Brain microvascular endothelial cell (primary cell): ENCODE measurements around the gene RNASET2.
"Not testable (repeated sequence)": the region's sequence is repeated elsewhere in the genome, so short reads cannot be mapped to it uniquely, and the experiment has no call there.

ENCODE experiments used
- DNase-seq: peaks from one replicate; pipeline ENCODE4 v3.0.0-alpha.2; 2020
- H3K27ac ChIP-seq: fragments of 250-450 bp; sonication (Bioruptor Pico); 2 replicates; pipeline ENCODE4 v1.5.1; 2020; ENCODE audit warnings: mild to moderate bottlenecking, moderate library complexity
- H3K27me3 ChIP-seq: fragments of 250-450 bp; sonication (Bioruptor Pico); replicated peaks from 2 replicates; pipeline ENCODE4 v1.5.1; 2020; ENCODE audit warnings: mild to moderate bottlenecking
- H3K36me3 ChIP-seq: fragments of 250-450 bp; sonication (Bioruptor Pico); replicated peaks from 2 replicates; pipeline ENCODE4 v1.5.1; 2020; ENCODE audit warnings: mild to moderate bottlenecking
- H3K4me3 ChIP-seq: 2 replicates; pipeline ENCODE4 v1.5.1; 2011; ENCODE audit warnings: low read depth, mild to moderate bottlenecking, control low read depth, low read length, moderate library complexity
- in situ Hi-C: cut with HindIII; loops from 2 replicates; pipeline ENCODE4 v1.10.0; 2017; ENCODE audit warnings: low sequenced_read_pairs, low pct_ligation_motif_present
- TF ChIP-seq, protein P1 (sequence below): IDR thresholded peaks from 2 replicates; pipeline ENCODE4 v1.5.1; 2011; ENCODE audit warnings: low read depth, mild to moderate bottlenecking, moderate library complexity, low read length, control low read depth, inconsistent platforms; ENCODE audit errors: missing control alignments

RNASET2 gene

DNA sequence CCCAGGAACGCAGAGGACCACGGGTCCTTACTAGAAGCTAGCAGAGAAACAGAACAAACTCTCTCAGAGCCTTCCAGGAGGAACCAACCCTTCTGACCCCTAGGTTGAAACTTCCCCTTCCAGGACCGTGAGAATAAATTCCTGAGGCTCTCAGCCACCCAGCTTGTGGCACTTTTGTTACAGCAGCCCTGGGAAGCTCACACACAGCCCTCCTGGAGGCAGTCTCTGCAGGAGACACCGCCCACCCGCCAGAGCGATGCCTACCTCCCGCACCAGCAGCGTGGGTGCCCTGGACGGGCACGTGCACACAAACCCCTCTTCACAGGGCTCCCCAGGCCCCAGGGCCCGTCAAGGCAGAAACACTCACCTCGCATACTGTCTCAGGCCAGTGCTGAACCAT, 4.2 kb downstream of the RNASET2 start:
- in situ Hi-C loops, result no loop called here
- no peak for DNase-seq
- no peak overlapping the region for H3K27ac ChIP-seq
- H3K4me3 ChIP-seq, result no peak overlapping the region
- TF ChIP-seq, protein P1, sequence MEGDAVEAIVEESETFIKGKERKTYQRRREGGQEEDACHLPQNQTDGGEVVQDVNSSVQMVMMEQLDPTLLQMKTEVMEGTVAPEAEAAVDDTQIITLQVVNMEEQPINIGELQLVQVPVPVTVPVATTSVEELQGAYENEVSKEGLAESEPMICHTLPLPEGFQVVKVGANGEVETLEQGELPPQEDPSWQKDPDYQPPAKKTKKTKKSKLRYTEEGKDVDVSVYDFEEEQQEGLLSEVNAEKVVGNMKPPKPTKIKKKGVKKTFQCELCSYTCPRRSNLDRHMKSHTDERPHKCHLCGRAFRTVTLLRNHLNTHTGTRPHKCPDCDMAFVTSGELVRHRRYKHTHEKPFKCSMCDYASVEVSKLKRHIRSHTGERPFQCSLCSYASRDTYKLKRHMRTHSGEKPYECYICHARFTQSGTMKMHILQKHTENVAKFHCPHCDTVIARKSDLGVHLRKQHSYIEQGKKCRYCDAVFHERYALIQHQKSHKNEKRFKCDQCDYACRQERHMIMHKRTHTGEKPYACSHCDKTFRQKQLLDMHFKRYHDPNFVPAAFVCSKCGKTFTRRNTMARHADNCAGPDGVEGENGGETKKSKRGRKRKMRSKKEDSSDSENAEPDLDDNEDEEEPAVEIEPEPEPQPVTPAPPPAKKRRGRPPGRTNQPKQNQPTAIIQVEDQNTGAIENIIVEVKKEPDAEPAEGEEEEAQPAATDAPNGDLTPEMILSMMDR, result no peak
- H3K27me3 ChIP-seq, result no peaks in the 10 kb centered on the region
- peaks cover 2% of the 10 kb centered on the region for H3K36me3 ChIP-seq

DNA sequence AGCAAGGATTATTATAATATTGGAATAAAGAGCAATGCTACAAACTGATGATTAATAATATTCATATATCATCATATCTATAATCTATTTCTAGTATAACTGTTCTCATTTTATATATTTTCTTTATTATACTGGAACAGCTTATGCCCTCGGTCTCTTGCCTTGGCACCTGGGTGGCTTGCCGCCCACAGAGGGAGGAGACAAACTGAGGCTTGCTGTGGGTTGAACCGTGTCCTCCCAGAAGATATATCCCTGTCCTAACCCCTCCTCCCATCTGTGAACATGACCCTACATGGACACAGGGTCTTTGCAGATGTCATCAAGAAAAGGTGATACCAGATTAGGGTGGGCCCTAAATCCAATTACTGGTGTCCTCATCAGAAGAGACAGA, 4.7 kb downstream of the RNASET2 start:
- Histone ChIP-seq H3K4me3 (no peak overlapping the region), H3K27ac (no peak overlapping the region), H3K27me3 (no peaks in the 10 kb centered on the region), H3K36me3 (peaks cover 2% of the 10 kb centered on the region)
- in situ Hi-C loops, result no loop called here
- no peak for DNase-seq
- TF ChIP-seq, protein P1, result no peak

DNA sequence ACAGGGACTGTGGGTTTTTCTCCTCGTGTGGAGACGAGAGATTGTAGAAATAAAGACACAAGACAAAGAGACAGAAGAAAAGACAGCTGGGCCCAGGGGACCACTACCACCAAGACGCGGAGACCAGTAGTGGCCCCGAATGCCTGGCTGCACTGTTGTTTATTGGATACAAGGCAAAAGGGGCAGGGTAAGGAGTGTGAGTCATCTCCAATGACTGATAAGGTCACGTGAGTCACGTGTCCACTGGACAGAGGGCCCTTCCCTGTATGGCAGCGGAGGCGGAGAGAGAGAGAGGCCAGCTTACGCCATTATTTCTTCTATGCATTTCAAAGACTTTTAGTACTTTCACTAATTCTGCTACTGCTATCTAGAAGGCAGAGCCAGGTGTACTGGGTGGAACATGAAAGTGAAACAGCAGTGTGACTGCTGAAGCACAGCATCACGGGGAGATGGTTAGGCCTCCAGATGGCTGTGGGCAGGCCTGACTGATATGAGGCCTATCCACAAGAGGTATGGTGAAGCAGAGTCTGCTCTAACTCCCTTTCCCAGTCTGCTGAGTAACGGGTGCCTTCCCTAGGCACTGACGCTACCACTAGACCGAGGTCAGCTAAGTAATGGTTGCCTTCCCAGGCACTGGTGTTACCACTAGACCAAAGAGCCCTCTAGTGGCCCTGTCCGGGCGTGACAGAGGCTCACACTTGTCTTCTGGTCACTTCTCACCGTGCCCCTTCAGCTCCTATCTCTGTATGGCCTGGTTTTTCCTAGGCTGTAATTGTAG, 5.3 kb downstream of the RNASET2 start:
- TF ChIP-seq, protein P1, result peak; percentile 73
- H3K4me3 ChIP-seq, result not testable (repeated sequence)

DNA sequence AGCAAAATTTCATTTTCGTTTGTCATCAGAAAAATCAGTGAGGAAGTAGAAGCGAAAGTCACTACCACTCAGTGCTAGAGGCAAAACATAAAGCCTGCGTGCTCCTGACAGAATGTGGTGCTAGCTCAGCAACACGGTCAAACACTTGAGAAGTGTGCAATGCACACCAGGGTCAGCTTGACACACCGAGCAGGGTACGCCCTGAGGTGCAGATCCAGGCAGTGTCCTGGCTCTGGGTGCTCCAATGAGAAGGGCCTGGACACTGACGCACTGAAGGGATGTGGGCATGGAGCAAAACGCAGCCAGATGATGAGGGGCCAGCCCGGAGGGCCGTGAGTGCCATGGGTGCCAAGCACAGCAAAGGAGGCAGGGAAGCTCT, 5.9 kb downstream of the RNASET2 start:
- DNase-seq, result no peak
- Histone ChIP-seq H3K27me3 (no peaks in the 10 kb centered on the region), H3K27ac (no peak overlapping the region), H3K4me3 (no peak overlapping the region), H3K36me3 (peaks cover 2% of the 10 kb centered on the region)
- TF ChIP-seq, protein P1, result no peak
- in situ Hi-C loops, result no loop called here

More for the DNA sequence above, 5.3 kb downstream of the RNASET2 start:
- H3K27me3 ChIP-seq, in situ Hi-C loops, H3K36me3 ChIP-seq, H3K27ac ChIP-seq: not testable (repeated sequence)
- peak; percentile 76 for DNase-seq

DNA sequence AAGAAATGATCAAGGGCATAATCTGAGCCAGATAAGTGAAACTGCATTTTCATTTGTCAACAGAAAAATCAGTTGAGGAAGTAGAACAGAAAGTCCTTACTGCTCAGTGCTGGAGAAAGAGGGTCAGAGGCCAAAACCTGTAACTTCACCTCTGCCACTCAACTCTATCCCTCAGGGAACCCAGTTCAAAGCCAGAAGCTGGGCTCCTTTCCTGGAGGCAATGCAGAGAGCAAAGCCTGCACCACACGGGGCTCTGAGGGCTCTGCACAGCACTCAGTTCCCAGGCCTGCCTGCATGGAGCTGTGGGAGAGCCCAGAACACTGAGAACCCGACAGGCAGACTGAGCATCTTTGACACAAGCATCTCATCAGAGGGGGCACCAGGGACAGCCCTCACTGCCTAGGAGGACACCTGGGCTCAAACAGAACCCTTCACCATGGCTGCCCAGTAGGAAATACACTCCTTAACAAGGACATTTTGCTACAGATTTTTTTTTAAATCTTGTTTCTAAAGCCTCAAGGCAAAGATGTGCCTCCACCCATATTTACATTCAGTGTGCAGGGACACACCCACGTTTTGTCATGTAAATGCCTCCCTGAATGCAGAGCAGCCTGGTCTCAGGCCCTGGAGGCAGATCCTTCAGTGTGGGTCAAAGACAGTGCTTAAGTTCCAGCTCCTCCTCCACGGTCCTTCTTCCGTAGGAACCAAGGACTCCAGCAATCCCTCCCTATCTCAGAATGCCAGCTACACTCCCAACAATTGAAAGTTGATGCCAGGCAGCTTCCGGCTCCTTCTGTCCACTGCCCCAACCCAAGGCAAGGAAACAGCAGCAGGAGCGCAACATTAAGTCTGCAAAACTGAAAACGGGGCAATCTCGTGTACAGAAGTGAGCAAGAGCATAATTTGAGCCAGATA, 6.6 kb downstream of the RNASET2 start:
- no peak for DNase-seq
- in situ Hi-C loops, result no loop called here
- Histone ChIP-seq H3K4me3 (no peak overlapping the region), H3K36me3 (peaks cover 2% of the 10 kb centered on the region), H3K27me3 (no peaks in the 10 kb centered on the region), H3K27ac (no peak overlapping the region)
- TF ChIP-seq, protein P1, result no peak

DNA sequence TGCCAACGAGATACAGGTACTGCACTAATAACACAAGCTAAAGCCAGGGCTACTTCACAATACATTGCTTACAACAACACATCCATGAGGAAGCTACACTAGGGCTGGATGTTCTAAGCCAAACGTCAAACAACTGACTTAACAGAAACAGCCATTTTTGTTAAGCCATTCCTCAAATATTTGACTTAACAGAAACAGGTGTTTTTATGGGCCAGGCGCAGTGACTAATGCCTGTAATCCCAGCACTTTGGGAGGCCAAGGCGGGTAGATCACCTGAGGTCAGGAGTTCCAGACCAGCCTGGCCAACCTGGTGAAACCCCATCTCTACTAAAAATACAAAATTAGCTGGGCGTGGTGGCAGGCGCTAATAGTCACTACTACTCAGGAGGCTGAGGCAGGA, 7.6 kb downstream of the RNASET2 start:
- H3K36me3 ChIP-seq, in situ Hi-C loops, H3K4me3 ChIP-seq, H3K27me3 ChIP-seq, DNase-seq, H3K27ac ChIP-seq: not testable (repeated sequence)
